Measurements from ENCODE around the gene COMTD1.
"Not testable (repeated sequence)": the region's sequence is repeated elsewhere in the genome, so short reads cannot be mapped to it uniquely, and the experiment has no call there.

Gene COMTD1

DNA sequence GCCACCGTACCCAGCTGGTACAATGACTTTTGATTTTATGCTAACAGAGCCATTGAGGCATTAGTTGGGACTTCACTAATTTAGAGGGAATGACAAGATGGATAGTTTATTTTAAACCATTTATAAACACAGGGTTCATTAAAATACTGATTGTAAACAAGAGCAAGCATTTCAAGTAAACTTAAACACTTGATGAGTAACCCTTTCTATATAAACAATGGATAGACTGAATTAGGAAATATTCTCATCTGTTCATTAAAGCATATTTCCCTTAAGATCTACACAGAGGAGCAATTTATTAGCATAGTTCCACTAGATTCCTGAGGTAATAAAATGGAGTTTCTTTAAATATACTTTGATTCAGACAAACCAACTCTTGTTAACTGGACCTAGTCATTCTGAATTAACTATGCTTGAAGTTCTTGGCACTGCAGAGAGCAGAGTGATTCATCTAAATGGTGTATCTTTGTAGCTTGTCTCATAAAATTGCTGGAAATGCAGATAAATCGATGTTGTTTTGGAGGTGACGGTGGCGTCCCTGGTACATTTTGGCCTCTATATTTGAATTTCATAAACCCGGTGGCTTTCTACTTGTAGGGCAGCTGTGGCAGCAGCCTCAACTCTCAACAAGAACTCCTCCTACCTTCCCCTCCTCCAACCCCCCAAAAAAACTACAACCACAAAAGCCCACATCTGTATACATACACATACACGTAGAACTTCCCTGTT is 40.6 kb downstream of the COMTD1 start:
- DNase-seq (ENCODE audit: low spot score), result no peak

DNA sequence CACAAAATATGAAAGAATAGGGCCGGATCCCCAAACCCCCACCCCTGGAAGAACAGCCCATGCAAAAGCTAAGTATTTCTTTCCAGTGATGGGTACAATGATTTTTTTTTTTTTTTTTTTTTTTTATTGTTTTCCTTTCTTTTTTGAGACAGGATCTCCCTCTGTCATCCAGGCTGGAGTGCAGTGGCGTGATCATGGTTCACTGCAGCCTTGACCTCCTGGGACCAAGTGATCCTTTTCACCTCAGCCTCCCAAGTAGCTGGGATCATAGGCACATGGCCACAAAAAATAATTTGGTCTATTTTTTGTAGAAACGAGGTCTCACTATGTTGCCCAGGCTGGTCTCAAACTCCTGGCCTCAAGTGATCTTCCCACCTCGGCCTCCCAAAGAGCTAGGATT is 41.1 kb downstream of the COMTD1 start:
- DNase-seq (ENCODE audit: low spot score), result not testable (repeated sequence)

DNA sequence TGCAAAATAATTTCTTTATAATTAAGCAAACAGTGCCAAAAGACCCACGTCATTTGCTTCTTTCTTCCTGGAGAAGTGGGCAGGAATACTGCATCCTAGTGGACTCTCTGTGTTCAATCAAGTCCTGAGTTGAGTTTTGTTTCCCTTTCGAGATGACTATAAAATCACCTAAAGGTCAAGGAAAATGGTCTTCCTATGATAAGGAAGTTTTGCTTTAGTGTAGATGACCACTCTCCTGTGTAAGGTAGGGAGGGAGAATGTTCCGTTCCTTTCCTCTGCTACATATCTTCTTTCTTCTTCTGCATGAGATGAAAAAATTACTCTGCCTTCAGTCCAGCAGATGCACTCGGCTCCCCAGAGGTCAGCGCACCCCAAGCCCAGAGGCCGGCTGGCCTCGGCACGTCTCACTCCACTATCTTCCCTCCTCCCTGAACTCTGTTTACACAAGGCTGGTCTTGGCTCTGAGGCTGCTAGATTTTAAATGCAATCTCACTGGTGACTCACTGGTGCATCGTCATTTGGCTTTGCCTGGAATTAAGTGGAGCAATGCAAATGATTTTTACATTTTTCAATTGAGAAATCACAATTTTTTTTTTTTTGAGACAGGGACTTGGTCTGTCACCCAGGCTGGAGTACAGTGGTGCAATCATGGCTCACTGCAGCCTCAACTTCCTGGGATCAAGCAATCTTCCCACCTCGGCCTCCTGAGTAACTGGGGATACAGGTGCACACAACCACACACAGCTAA is 43.8 kb downstream of the COMTD1 start:
- DNase-seq (ENCODE audit: low spot score), result no peak

DNA sequence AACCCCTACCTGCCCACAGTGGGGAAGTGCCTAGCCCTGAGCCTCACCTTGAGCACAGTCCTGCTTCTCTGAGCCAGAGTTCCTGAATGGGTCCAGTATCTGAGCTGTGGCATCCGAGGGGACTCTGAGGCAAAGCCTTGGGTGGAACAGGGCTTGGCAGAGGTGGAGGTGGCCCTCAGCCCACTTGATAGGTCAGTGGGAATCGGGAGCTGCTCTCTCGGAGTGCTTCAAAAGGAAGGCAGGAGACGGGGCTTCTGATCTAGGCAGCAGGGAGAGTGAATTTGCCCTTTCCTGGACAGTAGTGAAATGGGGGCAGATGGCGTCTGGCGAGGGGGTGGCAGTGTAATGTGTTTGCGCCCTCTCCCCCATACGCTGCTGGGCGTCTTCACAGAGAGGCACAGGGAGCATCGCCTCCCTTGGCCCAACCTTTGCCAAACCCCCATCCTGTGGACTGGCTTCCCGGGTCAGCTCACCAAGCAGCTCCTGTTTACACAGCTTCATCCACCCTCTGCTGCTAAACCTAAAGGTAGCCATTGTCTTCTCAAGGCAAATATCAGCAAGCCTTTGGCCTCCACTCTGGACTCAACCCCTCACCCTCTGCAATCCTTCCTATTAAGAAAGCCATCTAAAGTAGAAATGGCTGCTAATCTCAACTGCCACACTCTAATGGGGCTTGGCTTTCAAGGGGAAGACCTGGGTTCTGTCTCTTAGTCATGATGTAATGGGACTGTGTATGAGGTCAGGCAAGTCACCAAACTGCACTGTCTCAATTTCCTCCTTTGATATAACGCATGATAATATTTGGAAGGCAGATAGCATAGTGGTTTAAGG is 46.3 kb downstream of the COMTD1 start:
- DNase-seq (ENCODE audit: low spot score), result no peak

DNA sequence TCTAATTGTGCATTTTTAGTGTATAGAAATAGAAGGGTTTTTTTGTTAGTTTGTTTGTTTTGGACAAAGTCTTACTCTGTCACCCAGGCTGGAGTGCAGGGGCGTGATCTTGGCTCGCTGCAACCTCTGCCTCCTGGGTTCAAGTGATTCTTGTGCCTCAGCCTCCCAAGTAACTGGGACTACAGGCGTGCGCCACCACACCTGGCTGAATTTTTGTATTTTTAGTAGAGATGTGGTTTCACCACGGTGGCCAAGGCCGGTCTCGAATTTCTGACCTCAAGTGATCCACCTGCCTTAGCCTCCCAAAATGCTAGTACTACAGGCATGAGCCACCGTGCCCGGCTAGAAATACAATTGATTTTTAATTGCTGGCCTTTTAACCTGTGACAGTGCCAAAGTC is 47.2 kb downstream of the COMTD1 start:
- not testable (repeated sequence) for DNase-seq (ENCODE audit: low spot score)

DNA sequence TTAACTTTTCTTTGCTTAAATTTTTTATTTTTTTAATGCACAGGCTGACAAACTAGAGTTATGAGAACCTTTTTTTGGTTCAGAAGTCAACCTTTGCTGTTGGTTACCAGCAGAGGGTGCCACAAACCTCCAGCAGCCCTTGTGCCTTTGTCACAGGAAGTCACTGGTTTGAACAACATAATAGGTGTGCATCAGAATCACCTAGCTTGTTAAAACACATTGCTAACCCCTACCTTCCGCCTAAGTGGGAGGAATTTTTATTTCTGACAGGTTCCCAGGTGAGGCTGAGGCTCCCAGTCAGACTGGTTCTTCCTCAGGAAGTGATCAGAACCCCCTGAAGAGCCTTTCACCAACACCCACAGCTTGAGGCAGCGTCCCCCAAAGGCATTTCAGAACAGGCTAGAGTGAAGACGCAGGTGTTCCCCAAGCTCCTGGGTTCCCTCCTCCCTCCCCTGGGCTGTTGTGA is 47.8 kb downstream of the COMTD1 start:
- peak; percentile 57 for DNase-seq (ENCODE audit: low spot score)

DNA sequence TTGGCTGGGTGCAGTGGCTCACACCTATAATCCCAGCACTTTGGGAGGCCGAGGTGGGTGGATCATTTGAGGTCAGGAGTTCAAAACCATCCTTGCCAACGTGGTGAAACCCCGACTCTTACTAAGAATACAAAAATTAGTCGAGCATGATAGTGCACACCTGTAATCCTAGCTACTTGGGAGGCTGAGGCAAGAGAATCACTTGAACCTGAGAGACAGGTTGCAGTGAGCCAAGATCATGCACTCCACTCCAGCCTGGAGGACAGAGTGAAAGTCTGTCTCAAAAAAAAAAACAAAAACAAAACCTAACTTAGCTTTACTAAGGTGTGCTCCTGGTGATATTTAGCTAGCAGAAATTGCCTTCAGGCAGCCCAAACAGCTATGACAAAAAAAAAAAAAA is 49.4 kb downstream of the COMTD1 start:
- no peak for DNase-seq (ENCODE audit: low spot score)

All from SW480 (cell line).